ENCODE results near the gene CD302.

DNA sequence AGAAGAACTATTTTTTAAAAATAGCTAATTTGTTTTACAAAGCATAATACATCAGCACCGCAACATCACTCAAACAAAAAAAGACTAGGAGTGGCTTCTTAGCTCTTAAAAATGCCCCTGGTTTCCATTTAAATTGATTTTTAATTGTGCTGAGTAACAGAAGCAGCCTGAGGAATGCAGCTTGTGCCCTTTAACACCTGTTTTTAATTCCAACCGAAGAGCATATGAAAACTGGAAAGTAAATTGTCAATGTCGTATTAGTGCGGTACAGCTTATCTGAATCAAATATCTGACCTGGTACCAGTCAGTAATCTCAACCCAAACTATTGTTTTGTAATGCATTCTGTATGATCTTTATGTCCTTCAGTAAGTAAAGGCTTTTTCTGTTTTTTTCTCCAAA, 13.2 kb upstream of the CD302 start:
- TF ChIP-seq CTCF (IDR thresholded peaks at IDR 0.05): no peak
- no peak for TF ChIP-seq EZH2phosphoT487 (IDR thresholded peaks at IDR 0.05)
- no peak for TF ChIP-seq EZH2 (IDR thresholded peaks at IDR 0.05)
